ENCODE measurements around the gene CUX1.

- no peak for TF ChIP-seq CTCF (IDR thresholded peaks at IDR 0.05; ENCODE audit: low read depth, low read length, poor library complexity, severe bottlenecking)
- TF ChIP-seq EZH2phosphoT487 (IDR thresholded peaks at IDR 0.05; ENCODE audit: borderline replicate concordance, low read length), result no peak
Measured at GRCh38 chr7:101901661-101902491, 84.5 kb downstream of the CUX1 start.
